Measurements from ENCODE around the gene PROSER3.

PROSER3 gene

GRCh38 chr19:35734889-35735288 is 23.1 kb upstream of the PROSER3 start:
- DNase-seq (ENCODE audit: insufficient read length, low spot score) (no peak), FAIRE-seq (no peak)
- TF ChIP-seq CTCF (IDR thresholded peaks at IDR 0.05; ENCODE audit: insufficient read depth, missing control alignments): no peak

GRCh38 chr19:35736913-35737886 is 20.8 kb upstream of the PROSER3 start:
- no peak for FAIRE-seq
- no peak for TF ChIP-seq CTCF (IDR thresholded peaks at IDR 0.05; ENCODE audit: insufficient read depth, missing control alignments)
- peak; percentile 28 for DNase-seq (ENCODE audit: insufficient read length, low spot score)

- DNase-seq (ENCODE audit: insufficient read length, low spot score) (peak; percentile 11), FAIRE-seq (no peak)
- TF ChIP-seq CTCF (IDR thresholded peaks at IDR 0.05; ENCODE audit: insufficient read depth, missing control alignments): no peak
Measured at GRCh38 chr19:35738021-35738886, 19.7 kb upstream of the PROSER3 start.

- TF ChIP-seq CTCF (IDR thresholded peaks at IDR 0.05; ENCODE audit: insufficient read depth, missing control alignments): no peak
- DNase-seq (ENCODE audit: insufficient read length, low spot score) (no peak), FAIRE-seq (no peak)
Measured at GRCh38 chr19:35738887-35739229, 19.1 kb upstream of the PROSER3 start.

GRCh38 chr19:35739275-35740107 is 18.5 kb upstream of the PROSER3 start:
- TF ChIP-seq CTCF (IDR thresholded peaks at IDR 0.05; ENCODE audit: insufficient read depth, missing control alignments): no peak
- DNase-seq (ENCODE audit: insufficient read length, low spot score) (peak; percentile 17), FAIRE-seq (no peak)

- no peak for TF ChIP-seq CTCF (IDR thresholded peaks at IDR 0.05; ENCODE audit: insufficient read depth, missing control alignments)
- no peak for FAIRE-seq
- no peak for DNase-seq (ENCODE audit: insufficient read length, low spot score)
Measured at GRCh38 chr19:35740108-35740422, 17.9 kb upstream of the PROSER3 start.

Data from D721Med (cell line).